NB4 (cell line): Measurements from ENCODE around the gene TNN.

Source experiments
- DNase-seq: peaks from one replicate; pipeline ENCODE4 v3.0.0; 2010; ENCODE audit warnings: low read depth
- H3K4me3 ChIP-seq: one replicate; pipeline ENCODE4 v1.5.1; 2011; ENCODE audit warnings: mild to moderate bottlenecking, low read depth, low read length, moderate library complexity
- MYC ChIP-seq: IDR thresholded peaks from 2 replicates; pipeline ENCODE4 v1.6.1; 2011; ENCODE audit warnings: low read depth, low read length
- POLR2A ChIP-seq: IDR thresholded peaks from 2 replicates; pipeline ENCODE4 v1.6.1; 2011; ENCODE audit warnings: mild to moderate bottlenecking; ENCODE audit not compliant: insufficient read length; ENCODE audit errors: extremely low read depth
- TF ChIP-seq, protein P1 (sequence below): IDR thresholded peaks from one replicate; pipeline ENCODE4 v1.5.1; 2012; ENCODE audit warnings: low read depth, low read length
- TF ChIP-seq, protein P2 (sequence below): IDR thresholded peaks from 2 replicates; pipeline ENCODE4 v1.6.1; 2011; ENCODE audit warnings: low read depth, low read length

TNN gene

DNA sequence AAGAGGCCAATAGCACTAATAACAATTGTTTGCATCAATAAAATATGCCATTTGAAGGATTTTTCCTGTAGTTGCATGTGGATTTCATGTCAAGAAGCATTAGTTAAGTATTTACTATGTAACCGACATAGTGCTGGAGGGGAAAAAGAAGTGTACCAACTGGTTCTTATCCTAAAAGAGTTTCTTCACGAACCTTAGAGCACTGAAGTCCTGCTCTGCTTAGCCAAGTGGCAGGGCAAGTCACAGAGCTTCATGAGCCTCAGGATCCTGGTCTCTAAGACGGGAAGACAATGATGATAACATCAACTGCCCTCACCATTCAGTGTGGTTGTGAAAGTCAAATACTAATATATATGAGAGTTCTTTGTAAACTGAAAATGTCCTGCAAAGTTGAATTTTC is 110.8 kb downstream of the TNN start:
- no peak for DNase-seq
- TF ChIP-seq, protein P1, sequence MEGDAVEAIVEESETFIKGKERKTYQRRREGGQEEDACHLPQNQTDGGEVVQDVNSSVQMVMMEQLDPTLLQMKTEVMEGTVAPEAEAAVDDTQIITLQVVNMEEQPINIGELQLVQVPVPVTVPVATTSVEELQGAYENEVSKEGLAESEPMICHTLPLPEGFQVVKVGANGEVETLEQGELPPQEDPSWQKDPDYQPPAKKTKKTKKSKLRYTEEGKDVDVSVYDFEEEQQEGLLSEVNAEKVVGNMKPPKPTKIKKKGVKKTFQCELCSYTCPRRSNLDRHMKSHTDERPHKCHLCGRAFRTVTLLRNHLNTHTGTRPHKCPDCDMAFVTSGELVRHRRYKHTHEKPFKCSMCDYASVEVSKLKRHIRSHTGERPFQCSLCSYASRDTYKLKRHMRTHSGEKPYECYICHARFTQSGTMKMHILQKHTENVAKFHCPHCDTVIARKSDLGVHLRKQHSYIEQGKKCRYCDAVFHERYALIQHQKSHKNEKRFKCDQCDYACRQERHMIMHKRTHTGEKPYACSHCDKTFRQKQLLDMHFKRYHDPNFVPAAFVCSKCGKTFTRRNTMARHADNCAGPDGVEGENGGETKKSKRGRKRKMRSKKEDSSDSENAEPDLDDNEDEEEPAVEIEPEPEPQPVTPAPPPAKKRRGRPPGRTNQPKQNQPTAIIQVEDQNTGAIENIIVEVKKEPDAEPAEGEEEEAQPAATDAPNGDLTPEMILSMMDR = no peak
- TF ChIP-seq POLR2A = no peak
- no peak for TF ChIP-seq MYC
- TF ChIP-seq, protein P2, sequence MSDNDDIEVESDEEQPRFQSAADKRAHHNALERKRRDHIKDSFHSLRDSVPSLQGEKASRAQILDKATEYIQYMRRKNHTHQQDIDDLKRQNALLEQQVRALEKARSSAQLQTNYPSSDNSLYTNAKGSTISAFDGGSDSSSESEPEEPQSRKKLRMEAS = no peak
- no peak overlapping the region for H3K4me3 ChIP-seq

DNA sequence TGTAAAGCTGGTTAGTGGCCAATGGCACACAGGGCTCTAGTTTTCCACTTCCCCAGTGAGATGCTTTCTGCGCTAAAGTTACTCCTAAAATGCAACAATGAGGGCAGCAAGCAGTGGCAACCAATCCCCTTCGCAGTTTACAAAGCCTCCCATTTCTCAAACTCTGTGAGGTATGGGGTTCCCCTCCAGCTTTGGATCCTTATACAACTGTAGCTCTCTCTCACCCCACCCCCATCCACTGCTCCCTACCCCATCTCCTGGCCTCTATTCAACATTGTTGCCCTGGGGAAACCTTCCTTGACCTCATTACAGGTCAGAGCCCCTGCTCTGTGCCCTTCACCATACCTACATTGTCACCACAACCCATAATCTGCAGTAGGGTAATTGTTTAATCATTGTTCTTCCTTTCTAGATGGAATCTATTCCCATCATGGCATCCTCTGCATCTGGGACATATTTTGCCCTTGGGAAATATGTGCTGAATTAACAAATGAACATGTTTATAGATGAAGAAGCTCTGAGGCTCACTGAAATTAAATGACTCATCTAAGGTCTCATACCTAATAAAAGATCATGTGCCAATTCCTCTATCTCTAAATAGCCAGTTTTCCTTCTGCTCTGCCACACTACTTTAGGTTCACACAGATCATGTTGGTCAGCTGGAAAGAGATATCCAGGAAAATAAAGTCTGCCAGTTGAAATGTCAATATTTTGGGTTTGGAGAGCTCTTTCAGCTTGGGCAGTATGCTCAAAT is 112.4 kb downstream of the TNN start:
- DNase-seq = no peak
- H3K4me3 ChIP-seq = no peak overlapping the region
- TF ChIP-seq, protein P2 = no peak
- TF ChIP-seq POLR2A = no peak

DNA sequence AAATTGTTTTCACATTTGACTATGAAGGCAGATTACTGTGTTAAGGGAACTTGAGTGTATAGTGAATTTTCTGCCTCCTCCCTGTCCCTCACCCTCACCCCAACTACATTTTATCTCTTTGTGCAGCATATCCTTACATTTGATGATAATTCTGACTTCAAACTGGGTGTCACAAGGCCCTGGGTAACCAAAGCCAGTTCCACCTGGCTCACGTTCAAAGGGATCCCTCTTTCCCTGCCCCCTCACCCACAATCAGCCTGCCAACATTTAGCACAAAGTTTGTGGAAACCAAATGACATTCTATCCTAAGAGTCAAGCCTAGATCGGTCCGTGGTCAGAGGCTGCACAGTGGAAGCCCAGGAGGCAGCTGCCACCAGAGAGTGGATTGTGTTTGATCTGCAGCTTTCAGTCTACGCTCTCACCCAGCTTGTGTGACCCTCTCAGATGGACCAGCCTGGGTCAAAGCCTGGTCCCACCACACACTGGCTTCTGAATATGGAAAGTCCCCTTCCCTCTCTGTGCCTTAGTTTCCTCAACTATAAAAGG is 114.6 kb downstream of the TNN start:
- DNase-seq = no peak
- TF ChIP-seq, protein P2 = no peak
- TF ChIP-seq, protein P1 = no peak
- TF ChIP-seq POLR2A = no peak
- no peak for TF ChIP-seq MYC

DNA sequence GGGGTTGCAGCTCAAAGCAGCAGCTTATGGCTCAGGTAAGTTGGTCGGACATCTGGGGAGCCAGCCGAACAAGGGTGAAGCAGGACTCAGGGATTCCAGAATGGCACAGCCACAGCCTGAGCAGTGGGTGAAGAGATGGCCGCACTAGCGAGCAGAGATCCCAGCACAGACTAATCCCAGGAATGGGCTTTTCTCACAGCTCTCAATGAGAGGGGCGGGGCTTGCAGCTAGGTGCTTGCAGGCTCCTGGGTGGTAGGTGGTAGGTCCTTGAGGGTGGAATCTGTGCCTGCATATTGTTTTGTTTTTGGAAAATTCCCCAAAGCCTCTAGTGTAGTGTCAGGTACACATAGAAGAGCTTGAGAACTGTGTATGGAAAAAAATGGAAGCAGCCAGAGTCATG is 116.0 kb downstream of the TNN start:
- no peak overlapping the region for H3K4me3 ChIP-seq
- no peak for DNase-seq
- no peak for TF ChIP-seq MYC
- TF ChIP-seq, protein P1 = no peak

More for the DNA sequence above, 114.6 kb downstream of the TNN start:
- H3K4me3 ChIP-seq = no peak overlapping the region

DNA sequence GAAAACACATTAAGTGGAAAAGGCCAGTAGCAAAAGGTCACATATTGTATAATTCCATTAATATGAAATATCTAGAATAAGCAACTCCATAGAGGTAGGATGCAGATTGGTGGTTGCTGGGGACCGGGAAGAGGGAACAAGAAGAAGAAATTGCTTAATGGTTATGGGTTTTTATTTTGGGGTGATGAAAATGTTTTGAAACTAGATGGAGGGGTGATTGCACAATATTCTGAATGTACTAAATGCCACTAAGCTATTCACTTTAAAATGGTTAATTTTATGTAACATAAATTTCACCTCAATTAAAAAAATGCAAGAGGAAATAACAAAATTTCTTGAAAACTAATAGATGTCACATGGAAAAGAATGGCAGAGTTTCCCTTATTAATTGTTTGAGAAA is 118.3 kb downstream of the TNN start:
- TF ChIP-seq, protein P1 = no peak
- TF ChIP-seq POLR2A (no peak), MYC (no peak)
- TF ChIP-seq, protein P2 = no peak

DNA sequence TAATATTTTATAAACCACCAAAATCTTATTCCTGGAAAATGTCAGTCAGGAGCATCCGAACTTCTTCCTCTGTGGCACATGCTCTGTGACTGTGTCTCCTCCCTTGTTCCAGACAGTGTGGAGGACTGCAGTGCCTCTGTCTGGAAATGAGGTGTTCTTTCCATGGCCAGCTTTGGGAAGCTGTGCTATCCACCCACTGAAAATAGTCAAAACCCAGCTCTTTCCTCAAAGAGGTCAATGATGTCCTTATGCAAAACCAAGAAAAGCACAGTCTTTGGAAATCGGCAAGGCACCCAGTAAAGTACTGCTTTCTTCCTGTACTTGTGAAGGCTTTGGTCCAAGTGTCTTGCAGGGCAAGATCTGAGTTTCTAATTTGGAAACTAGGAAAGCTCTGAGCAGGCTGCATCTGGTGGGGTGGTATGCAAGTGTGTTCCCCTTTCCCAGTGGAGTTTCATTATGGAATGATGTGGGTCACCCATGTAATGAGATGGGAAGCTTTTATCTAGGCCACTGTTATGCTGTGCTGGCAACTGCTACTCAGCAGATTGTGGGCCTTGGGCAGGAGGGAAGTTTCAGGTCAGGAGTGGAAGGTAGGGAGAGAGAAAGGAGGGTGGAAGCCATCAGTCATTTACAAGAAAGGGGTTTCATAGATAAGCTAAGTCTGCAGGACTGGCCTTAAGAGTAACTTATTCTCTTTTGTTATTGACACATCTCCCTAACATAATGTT is 119.0 kb downstream of the TNN start:
- no peak for DNase-seq
- TF ChIP-seq, protein P2 = no peak
- TF ChIP-seq POLR2A = no peak
- TF ChIP-seq MYC = no peak
- TF ChIP-seq, protein P1 = no peak
- no peak overlapping the region for H3K4me3 ChIP-seq

More for the DNA sequence above, 118.3 kb downstream of the TNN start:
- DNase-seq = no peak
- H3K4me3 ChIP-seq = no peak overlapping the region
